Testis (tissue), 3 donors: Measurements from ENCODE around the gene RMDN2. TPM values are rescaled to one million over a fixed set of nuclear protein-coding genes. Genes with fewer than 3 reads are reported as not detected.

Source experiments
- DNase-seq: peaks from one replicate; pipeline ENCODE4 v3.0.0-alpha.2; 2019
- H3K27ac ChIP-seq, 2 donors: fragments of 200-600 bp; sonication (generic); one replicate each; pipeline ENCODE4 v1.5.1; 2019
- H3K27me3 ChIP-seq: fragments of 200-600 bp; sonication (generic); one replicate; pipeline ENCODE4 v1.5.1; 2019
- H3K36me3 ChIP-seq: fragments of 200-600 bp; sonication (generic); one replicate; pipeline ENCODE4 v1.5.1; 2017; ENCODE audit warnings: low read depth; ENCODE audit errors: missing control alignments
- H3K4me1 ChIP-seq: fragments of 200-600 bp; sonication (generic); one replicate; pipeline ENCODE4 v1.5.1; 2019
- H3K4me3 ChIP-seq, 2 donors: fragments of 200-600 bp; sonication (generic); one replicate each; pipeline ENCODE4 v1.5.1; 2017 to 2019
- H3K9me3 ChIP-seq: fragments of 200-600 bp; sonication (generic); one replicate; pipeline ENCODE4 v1.5.1; 2017
- POLR2A ChIP-seq: fragments of 450-650 bp; IDR thresholded peaks from one replicate; pipeline ENCODE4 v1.6.1; 2017; ENCODE audit warnings: antibody characterized with exemption, mild to moderate bottlenecking, moderate library complexity
- WGBS, 2 donors: methylation state at CpG; one replicate each; pipeline ENCODE4 v1.1.5; 2018; 5-methylcytosine and 5-hydroxymethylcytosine counted together
- intact Hi-C: fragments of 100-400 bp; cut with DNase I; formaldehyde crosslinking; loops from one replicate; pipeline ENCODE4 v1.15.1; 2023; ENCODE audit warnings: low total_unique reads
- polyA plus RNA-seq: library from polyadenylated mRNA; stranded (reverse); fragments of 350-450 nt; fragmentation: Illumina TruSeq; extraction: RNeasy Lipid Tissue Mini Kit (QIAGEN cat#74804); gene quantifications from one replicate; pipeline ENCODE4 v1.2.3, GENCODE V29; 2014; ENCODE audit warnings: low read depth, low replicate concordance; ENCODE audit not compliant: insufficient read depth
- total RNA-seq, 2 donors: library from RNA; depleted of rRNA; stranded (reverse); fragments of >200 nt; gene quantifications; one replicate each; pipeline ENCODE4 v1.2.3, GENCODE V29; 2016
- TF ChIP-seq, protein P1 (sequence below), 3 experiments: fragments of 450-650 bp in 2 of 3; fragments of 200-600 bp in 1 of 3; sonication (generic) in 1 of 3; IDR thresholded peaks; one replicate each; pipeline ENCODE4 v1.5.1; 2016 to 2019; ENCODE audit warnings: antibody characterized with exemption in 3 of 3, mild to moderate bottlenecking in 2 of 3, moderate library complexity in 1 of 3

The RMDN2 gene
- total and polyA plus RNA-seq, 3 donors from 2014 or later = 22.8 to 34.9 (median 31.6) TPM

DNA sequence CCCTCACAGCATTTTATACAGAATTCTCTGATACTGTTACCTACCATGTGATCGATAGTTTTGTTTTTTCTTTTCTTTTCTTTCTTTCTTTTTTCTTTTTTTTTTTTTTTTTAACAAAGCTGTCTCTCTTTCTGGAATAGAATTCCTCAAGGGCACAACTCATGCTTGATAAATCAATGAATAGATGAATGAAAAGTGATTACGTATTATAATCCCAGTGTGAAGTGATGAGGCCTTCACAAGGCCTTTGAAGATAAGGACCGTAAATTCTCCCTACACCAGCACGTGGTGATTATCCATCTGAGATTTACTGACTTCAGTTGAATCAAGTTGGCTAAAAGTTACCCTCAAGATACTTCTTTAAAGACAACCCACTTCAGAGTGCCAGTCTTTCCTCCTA is 46.6 kb upstream of the RMDN2 start:
- H3K27me3 ChIP-seq = no peaks in the 10 kb centered on the region
- intact Hi-C loops = loop anchor here (5.0 kb wide), 1 partner anchor 481 kb away; no protein-coding TSS in a partner anchor
- no peaks in the 10 kb centered on the region for H3K9me3 ChIP-seq
- DNase-seq = no peak
- no peak for TF ChIP-seq POLR2A
- TF ChIP-seq, protein P1, sequence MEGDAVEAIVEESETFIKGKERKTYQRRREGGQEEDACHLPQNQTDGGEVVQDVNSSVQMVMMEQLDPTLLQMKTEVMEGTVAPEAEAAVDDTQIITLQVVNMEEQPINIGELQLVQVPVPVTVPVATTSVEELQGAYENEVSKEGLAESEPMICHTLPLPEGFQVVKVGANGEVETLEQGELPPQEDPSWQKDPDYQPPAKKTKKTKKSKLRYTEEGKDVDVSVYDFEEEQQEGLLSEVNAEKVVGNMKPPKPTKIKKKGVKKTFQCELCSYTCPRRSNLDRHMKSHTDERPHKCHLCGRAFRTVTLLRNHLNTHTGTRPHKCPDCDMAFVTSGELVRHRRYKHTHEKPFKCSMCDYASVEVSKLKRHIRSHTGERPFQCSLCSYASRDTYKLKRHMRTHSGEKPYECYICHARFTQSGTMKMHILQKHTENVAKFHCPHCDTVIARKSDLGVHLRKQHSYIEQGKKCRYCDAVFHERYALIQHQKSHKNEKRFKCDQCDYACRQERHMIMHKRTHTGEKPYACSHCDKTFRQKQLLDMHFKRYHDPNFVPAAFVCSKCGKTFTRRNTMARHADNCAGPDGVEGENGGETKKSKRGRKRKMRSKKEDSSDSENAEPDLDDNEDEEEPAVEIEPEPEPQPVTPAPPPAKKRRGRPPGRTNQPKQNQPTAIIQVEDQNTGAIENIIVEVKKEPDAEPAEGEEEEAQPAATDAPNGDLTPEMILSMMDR (IDR thresholded peaks at IDR 0.05) = no peak
- no peak overlapping the region for H3K4me3 ChIP-seq
- no peak overlapping the region for H3K27ac ChIP-seq
- WGBS, 2 donors = 69 to 98% methylated on average over 3 of the region's 4 CpGs
- peaks cover 8% of the 10 kb centered on the region for H3K4me1 ChIP-seq
- no peaks in the 10 kb centered on the region for H3K36me3 ChIP-seq

DNA sequence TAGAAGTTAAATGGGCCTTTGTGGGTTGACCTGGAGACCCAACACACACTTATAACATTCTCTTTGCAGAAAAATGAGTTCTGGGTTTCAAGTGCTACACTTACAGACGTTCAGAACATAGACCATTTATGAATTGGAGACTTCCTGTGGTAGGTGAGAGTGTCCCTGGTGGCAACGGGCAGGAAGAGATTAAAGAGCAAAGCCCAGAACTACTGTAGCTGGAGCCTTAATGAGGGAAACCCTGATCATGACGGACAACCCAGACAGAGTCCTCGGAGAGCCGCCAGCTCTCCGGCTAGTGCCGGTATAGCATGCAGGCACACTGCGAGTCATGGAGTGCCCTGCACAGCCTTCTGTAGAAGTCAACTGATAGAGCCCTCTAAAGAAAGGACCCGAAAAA is 44.5 kb upstream of the RMDN2 start:
- H3K4me3 ChIP-seq = no peak overlapping the region
- H3K4me1 ChIP-seq = peaks cover 4% of the 10 kb centered on the region
- H3K27ac ChIP-seq = no peak overlapping the region
- 77 to 84% methylated on average over 9 of the region's 9 CpGs for WGBS, 2 donors
- no peak for TF ChIP-seq POLR2A
- TF ChIP-seq, protein P1 (IDR thresholded peaks at IDR 0.05) = no peak
- H3K9me3 ChIP-seq = no peaks in the 10 kb centered on the region
- H3K36me3 ChIP-seq = no peaks in the 10 kb centered on the region
- no peaks in the 10 kb centered on the region for H3K27me3 ChIP-seq
- DNase-seq = no peak
- intact Hi-C loops = no loop called here

DNA sequence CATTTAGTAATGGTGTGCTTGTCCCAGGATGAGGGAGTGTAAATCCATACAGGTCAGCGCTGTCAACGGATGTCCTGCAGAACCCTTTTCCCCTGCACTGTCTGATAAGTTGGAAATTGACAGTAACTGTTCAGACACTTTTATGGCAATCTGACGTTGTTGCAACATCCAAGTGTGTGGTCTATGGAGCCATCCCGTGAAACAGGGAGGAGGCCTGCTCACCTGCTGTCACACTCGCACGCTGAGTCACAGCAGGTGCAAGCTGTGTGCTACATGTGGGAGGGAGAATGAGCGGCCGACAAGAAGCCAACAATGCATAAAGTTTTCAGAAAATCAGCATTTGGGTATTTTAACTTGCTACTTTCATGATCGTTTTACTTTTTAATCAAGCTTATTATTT is 43.7 kb upstream of the RMDN2 start:
- no peaks in the 10 kb centered on the region for H3K9me3 ChIP-seq
- no peaks in the 10 kb centered on the region for H3K27me3 ChIP-seq
- H3K27ac ChIP-seq = no peak overlapping the region
- no peak for TF ChIP-seq POLR2A
- TF ChIP-seq, protein P1 (IDR thresholded peaks at IDR 0.05) = no peak
- no peak overlapping the region for H3K4me3 ChIP-seq
- WGBS, 2 donors = 80 to 82% methylated on average over 9 of the region's 9 CpGs
- no peaks in the 10 kb centered on the region for H3K36me3 ChIP-seq
- DNase-seq = no peak
- intact Hi-C loops = no loop called here
- H3K4me1 ChIP-seq = no peaks in the 10 kb centered on the region

DNA sequence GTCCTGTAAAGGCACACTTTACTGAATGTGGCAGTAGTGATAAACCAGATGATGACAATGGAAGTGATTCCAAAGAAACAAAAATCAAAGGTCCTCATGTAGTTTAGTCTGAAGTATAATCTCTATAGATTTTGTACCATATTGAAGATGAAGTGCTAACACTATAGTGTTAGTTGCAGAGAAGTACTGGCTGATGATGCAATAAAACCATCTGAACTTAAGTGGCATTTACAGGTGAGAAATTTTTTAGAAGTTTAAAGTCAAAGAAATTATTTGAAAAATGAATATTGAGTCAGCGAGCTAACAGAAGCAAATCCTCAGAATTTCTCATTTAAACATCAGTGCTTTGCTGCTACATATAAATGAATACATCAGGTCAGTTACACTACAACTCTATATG is 43.1 kb upstream of the RMDN2 start:
- DNase-seq = no peak
- H3K4me3 ChIP-seq = no peak overlapping the region
- intact Hi-C loops = no loop called here
- H3K4me1 ChIP-seq = no peaks in the 10 kb centered on the region
- no peaks in the 10 kb centered on the region for H3K36me3 ChIP-seq
- H3K27me3 ChIP-seq = no peaks in the 10 kb centered on the region
- no peaks in the 10 kb centered on the region for H3K9me3 ChIP-seq
- no peak for TF ChIP-seq POLR2A
- TF ChIP-seq, protein P1 (IDR thresholded peaks at IDR 0.05) = no peak
- 92 to 100% methylated on average over 1 of the region's 1 CpG for WGBS, 2 donors
- no peak overlapping the region for H3K27ac ChIP-seq

DNA sequence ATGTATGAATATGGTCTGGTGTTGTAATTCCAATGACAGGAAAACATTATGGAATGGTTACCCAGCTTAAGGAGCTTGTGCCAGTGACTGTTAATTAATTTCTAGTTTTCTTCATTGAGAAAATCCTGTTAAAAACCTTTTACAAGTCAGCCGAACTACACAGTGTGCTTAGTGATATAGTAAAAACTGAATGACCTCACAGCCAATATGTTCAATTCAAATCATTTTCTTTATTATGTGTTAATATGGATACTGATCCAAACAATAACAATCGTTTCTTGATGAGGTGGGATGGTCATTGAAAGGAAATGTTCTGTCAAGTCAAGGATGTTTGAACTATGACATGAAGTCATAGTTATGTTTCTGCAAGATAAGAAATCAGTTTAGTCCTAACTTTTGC is 41.6 kb upstream of the RMDN2 start:
- Histone ChIP-seq H3K27ac (no peak overlapping the region), H3K9me3 (no peaks in the 10 kb centered on the region), H3K4me3 (no peak overlapping the region), H3K36me3 (no peaks in the 10 kb centered on the region), H3K4me1 (no peaks in the 10 kb centered on the region), H3K27me3 (no peaks in the 10 kb centered on the region)
- TF ChIP-seq POLR2A = no peak
- TF ChIP-seq, protein P1 (IDR thresholded peaks at IDR 0.05) = no peak
- no peak for DNase-seq
- intact Hi-C loops = no loop called here
- 86 to 89% methylated on average over 2 of the region's 2 CpGs for WGBS, 2 donors
